Right lobe of liver (tissue), 6 donors: ENCODE results near the gene ISLR2. TPM values are rescaled to one million over a fixed set of nuclear protein-coding genes. Genes with fewer than 3 reads are reported as not detected.

Experiments used
- ATAC-seq, 4 donors: fragments of 200-7000 bp; cut with Tn5 transposase; one replicate each; pipeline ENCODE4 v1.9.1; 2020; ENCODE audit warnings: mild to moderate bottlenecking in 4 of 4, moderate library complexity in 4 of 4
- DNase-seq, 3 donors: peaks; one replicate each; pipeline ENCODE4 v3.0.0-alpha.2; 2020
- H3K27ac ChIP-seq, 3 donors: fragments of 200-600 bp; one replicate each; pipeline ENCODE4 v1.8.0; 2022
- H3K27me3 ChIP-seq, 2 donors: fragments of 200-600 bp; one replicate each; pipeline ENCODE4 v1.8.0; 2022
- H3K36me3 ChIP-seq, 4 donors: fragments of 200-600 bp; sonication (generic) in 1 of 4; one replicate each; pipeline versions ENCODE4 v1.5.1 to v1.8.0; 2017 to 2022; ENCODE audit warnings: control low read depth in 1 of 4
- H3K4me1 ChIP-seq, 4 donors: fragments of 200-600 bp; sonication (generic) in 1 of 4; one replicate each; pipeline versions ENCODE4 v1.5.1 to v1.8.0; 2017 to 2022; ENCODE audit warnings: control low read depth in 1 of 4
- H3K4me3 ChIP-seq, 3 donors: fragments of 200-600 bp; one replicate each; pipeline ENCODE4 v1.8.0; 2022
- H3K9me3 ChIP-seq, 4 donors: fragments of 200-600 bp; sonication (generic) in 1 of 4; one replicate each; pipeline versions ENCODE4 v1.5.1 to v1.8.0; 2017 to 2022; ENCODE audit warnings: control low read depth in 1 of 4
- POLR2A ChIP-seq: fragments of 450-650 bp; IDR thresholded peaks from one replicate; pipeline ENCODE4 v1.6.1; 2017; ENCODE audit warnings: antibody characterized with exemption, mild to moderate bottlenecking
- WGBS: methylation state at CpG from one replicate; pipeline ENCODE4 v1.1.6; 2018; ENCODE audit warnings: low coverage, low lambda C conversion rate; ENCODE audit not compliant: insufficient coverage; ENCODE audit errors: missing lambda C conversion rate; 5-methylcytosine and 5-hydroxymethylcytosine counted together
- intact Hi-C, 2 donors: fragments of 100-400 bp; cut with DNase I; formaldehyde crosslinking; loops; one replicate each; pipeline versions ENCODE4 v1.11.2 to v1.14.1; 2022
- total RNA-seq, 6 experiments: library from RNA; depleted of rRNA in 2 of 6; stranded (reverse); fragments of >200 nt in 2 of 6; fragmentation: NEBNext Ultra II Directional in 3 of 6; extraction: Animal tissue kit (Norgen Biotek cat#: 25700) in 3 of 6; gene quantifications; one replicate each; pipeline versions ENCODE4 v1.1.0 to v1.2.4, GENCODE V29; 2016 to 2023
- TF ChIP-seq, protein P1 (sequence below), 4 donors: fragments of 200-600 bp in 3 of 4; fragments of 450-650 bp in 1 of 4; IDR thresholded peaks; one replicate each; pipeline versions ENCODE4 v1.5.1 to v1.8.0; 2016 to 2022; ENCODE audit warnings: antibody characterized with exemption in 4 of 4, mild to moderate bottlenecking in 2 of 4
- donor health status: DM: no; HTN: yes; CAD: no.
- donor health status: DM: no; HTN: no; CAD: no.
- donor health status: DM: no; HTN: no; CAD: no.
- donor health status: DM: no; HTN: yes; CAD: no.
- donor health status: DM: no; HTN: yes; CAD: no.

The ISLR2 gene
- total RNA-seq, 6 experiments from 2014 or later = 0.04 TPM; not detected in 5

DNA sequence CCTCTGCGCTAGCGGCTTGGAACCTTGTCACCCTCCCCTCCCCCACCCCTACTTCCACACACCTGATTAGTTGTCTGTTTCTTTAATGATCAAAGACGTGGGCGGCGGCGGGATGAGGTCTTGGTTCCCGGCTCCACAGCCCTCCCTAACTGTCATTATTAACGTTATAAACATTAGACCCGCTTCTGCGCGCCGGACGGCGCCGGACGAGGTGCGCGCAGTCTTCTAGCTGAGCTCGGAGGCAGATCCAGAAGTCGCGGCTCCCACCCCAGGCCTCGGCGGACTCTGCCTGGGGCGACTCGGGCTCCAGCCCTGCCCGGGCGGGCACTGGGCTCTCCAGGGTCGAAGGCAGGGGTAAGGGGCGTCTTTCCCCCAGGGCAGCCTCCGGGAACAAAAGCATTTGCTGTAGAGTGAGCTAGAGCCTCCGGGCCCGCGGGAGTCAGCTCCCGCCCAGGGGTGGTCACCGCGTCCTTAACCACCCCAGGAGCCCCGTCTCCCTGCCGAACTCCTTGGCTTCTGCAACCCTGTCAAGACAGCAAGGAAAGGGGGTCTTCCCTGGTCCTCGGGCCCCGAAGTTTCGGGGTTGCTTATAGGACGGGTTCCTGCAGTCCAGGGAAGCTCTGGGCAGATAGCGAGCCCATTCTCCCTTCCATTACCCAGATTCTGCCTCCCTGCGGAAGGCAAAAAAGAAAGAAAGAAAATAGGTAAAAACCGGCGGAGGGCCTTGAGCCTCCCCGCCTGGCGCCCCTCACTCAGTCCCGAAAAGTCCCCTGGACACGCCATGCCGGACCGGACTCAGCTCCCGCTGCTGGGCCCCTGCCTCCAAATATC is 2.2 kb upstream of the ISLR2 start:
- ATAC-seq (peak; percentile 15 to 46 (median 44)), DNase-seq (no peak)
- 5% methylated on average over 30 of the region's 53 CpGs for WGBS

DNA sequence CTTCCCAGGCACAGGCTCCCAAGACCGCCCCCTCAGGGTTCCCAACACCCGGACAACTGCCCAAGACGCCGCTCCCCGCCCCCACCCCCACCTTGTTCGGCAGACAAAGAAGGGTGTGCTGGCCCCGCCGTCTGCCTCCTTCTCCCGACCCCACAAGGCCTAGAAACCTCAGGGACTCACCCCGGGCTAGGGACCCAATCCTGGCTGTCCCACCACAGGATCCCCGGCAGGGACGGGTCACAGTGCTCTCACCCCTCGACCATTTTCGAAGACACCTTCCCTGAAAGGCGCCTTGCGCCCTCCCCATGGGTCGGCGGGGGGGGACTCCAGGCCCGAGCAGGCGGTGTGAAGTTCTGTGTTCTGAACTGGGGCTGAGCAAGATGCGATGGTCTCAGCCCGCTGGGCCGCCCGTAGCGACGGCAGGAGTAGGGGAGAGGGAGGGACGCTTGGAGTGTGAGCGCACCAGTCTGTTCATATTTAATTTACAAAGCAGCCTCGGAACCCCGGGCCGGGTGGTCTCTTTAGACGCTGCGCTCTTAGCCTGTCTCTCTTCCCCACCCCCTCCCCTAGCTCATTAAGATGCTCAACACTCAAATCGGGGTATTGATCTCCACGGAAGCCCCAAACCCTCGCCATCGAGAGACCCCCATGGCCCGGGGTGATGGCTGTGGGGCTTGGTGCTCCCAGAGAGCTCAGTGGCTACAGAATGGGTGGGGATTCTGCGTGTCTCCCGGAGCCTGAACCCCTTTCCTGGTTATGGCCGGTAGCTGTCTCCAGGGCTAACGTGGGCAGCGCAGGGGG is 1.4 kb upstream of the ISLR2 start:
- intact Hi-C loops = loop anchor here in 1 of 2 donors (5.0 kb wide), 1 partner anchor 178 kb away; no protein-coding TSS in a partner anchor
- no peak overlapping the region for H3K4me3 ChIP-seq
- 6% methylated on average over 26 of the region's 43 CpGs for WGBS
- peaks cover 0 to 14% (median 5%) of the 10 kb centered on the region in 4 donors for H3K4me1 ChIP-seq
- H3K9me3 ChIP-seq = no peaks in the 10 kb centered on the region
- no peak for ATAC-seq
- DNase-seq = no peak
- H3K27me3 ChIP-seq = peaks cover 20 to 24% of the 10 kb centered on the region in 2 donors
- no peaks in the 10 kb centered on the region for H3K36me3 ChIP-seq
- no peak overlapping the region for H3K27ac ChIP-seq
- no peak for TF ChIP-seq POLR2A
- TF ChIP-seq, protein P1, sequence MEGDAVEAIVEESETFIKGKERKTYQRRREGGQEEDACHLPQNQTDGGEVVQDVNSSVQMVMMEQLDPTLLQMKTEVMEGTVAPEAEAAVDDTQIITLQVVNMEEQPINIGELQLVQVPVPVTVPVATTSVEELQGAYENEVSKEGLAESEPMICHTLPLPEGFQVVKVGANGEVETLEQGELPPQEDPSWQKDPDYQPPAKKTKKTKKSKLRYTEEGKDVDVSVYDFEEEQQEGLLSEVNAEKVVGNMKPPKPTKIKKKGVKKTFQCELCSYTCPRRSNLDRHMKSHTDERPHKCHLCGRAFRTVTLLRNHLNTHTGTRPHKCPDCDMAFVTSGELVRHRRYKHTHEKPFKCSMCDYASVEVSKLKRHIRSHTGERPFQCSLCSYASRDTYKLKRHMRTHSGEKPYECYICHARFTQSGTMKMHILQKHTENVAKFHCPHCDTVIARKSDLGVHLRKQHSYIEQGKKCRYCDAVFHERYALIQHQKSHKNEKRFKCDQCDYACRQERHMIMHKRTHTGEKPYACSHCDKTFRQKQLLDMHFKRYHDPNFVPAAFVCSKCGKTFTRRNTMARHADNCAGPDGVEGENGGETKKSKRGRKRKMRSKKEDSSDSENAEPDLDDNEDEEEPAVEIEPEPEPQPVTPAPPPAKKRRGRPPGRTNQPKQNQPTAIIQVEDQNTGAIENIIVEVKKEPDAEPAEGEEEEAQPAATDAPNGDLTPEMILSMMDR (IDR thresholded peaks at IDR 0.05) = no peak

More for the DNA sequence above, 2.2 kb upstream of the ISLR2 start:
- H3K27me3 ChIP-seq = peaks cover 17 to 24% of the 10 kb centered on the region in 2 donors
- H3K4me3 ChIP-seq = peak overlapping the region in 2 of 3 donors; percentile 5 to 33
- H3K4me1 ChIP-seq = peaks cover 0 to 12% (median 5%) of the 10 kb centered on the region in 4 donors
- no peak overlapping the region for H3K27ac ChIP-seq
- intact Hi-C loops = loop anchor here in 1 of 2 donors (5.0 kb wide), 1 partner anchor 179 kb away; no protein-coding TSS in a partner anchor
- TF ChIP-seq, protein P1 (IDR thresholded peaks at IDR 0.05) = no peak
- TF ChIP-seq POLR2A = no peak
- H3K9me3 ChIP-seq = no peaks in the 10 kb centered on the region
- no peaks in the 10 kb centered on the region for H3K36me3 ChIP-seq

DNA sequence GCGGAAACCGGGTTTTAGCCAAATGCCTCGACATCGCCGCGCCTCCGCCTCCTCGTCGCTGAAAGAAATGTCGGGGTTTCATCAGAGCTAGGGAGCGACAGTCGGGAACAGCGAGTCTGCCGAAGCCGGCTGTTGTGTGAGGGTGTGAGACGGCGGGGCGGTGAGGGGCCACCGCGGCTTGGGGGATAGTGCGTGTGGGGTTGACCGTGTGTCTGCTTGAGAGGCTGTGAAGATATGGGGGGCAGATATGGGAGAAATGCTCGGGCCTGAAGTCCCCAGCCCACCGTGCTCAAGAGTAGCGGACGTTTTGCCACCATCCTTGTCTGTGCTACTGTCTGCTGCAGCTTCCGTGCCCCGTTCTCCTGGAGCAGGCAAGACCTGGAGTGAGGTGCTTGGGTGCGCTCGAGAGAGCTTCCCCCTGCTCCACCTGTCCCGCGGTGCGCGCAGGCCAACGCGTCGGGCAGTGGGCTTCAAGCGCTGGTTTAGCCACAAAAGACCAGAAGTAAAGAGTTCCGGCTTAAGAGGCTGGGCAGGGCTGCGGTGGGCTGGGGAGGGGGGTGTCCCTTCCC is 716 bp upstream of the ISLR2 start:
- Histone ChIP-seq H3K36me3 (no peaks in the 10 kb centered on the region), H3K9me3 (no peaks in the 10 kb centered on the region), H3K27me3 (peaks cover 24 to 27% of the 10 kb centered on the region in 2 donors), H3K4me3 (no peak overlapping the region), H3K27ac (no peak overlapping the region), H3K4me1 (peaks cover 0 to 21% (median 5%) of the 10 kb centered on the region in 4 donors)
- intact Hi-C loops = loop anchor here (5.0 kb wide), 2 partner anchors 173 to 178 kb away; no protein-coding TSS in a partner anchor
- TF ChIP-seq POLR2A = no peak
- TF ChIP-seq, protein P1 (IDR thresholded peaks at IDR 0.05) = no peak
- ATAC-seq = no peak
- DNase-seq = no peak
- WGBS = 2% methylated on average over 18 of the region's 40 CpGs

DNA sequence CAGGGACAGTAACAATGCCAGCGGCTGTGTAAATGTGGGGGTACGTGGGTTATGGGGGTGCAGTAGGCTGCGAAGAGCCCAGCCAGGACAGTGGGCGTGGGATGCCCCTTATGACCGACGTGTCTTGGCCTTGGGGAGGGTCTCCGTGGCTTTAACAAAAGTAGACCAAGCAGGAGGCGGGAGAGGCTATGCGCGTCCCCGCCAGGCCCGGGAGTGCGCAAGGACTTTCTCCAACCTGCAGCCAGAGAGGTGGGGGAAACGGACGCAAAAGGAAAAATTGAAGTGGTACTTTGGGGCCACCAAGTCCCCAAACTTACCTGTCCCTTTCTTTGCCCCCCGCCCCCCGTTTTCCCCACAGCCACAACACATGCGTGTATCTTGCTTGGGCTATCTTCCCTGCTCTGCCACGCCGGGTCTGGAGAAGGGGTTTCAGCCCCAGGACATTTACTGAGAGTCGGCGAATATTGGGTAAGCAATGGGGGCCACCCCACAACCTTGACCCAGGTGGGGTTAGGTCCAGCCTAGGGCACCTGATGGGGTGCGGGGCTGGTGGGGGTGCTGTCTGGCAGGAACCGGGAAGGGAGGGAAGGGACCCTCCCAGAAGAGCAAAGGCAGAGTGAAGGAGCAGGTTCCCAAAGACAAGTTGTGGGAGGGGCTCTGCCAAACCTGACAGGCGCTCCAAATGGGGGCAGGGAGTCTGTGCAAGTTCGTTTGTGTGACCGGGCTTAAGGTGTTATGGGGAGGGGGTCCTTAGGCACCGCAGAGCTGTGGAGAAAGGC is 652 bp downstream of the ISLR2 start:
- Histone ChIP-seq H3K27ac (no peak overlapping the region), H3K4me1 (peaks cover 0 to 34% (median 5%) of the 10 kb centered on the region in 4 donors), H3K9me3 (no peaks in the 10 kb centered on the region), H3K4me3 (no peak overlapping the region), H3K36me3 (no peaks in the 10 kb centered on the region), H3K27me3 (peaks cover 24 to 35% of the 10 kb centered on the region in 2 donors)
- ATAC-seq = no peak
- DNase-seq = no peak
- intact Hi-C loops = loop anchor here in 1 of 2 donors (5.0 kb wide), 1 partner anchor 171 kb away; no protein-coding TSS in a partner anchor
- WGBS = 7% methylated on average over 21 of the region's 28 CpGs
- TF ChIP-seq, protein P1 (IDR thresholded peaks at IDR 0.05) = no peak
- TF ChIP-seq POLR2A = no peak
